Natural killer cell (primary cell): ENCODE results near the gene PRKN. TPM values are rescaled to one million over a fixed set of nuclear protein-coding genes. Genes with fewer than 3 reads are reported as not detected.

Experiments
- ATAC-seq, 3 donors: fragments of 150-1000 bp in 2 of 3; fragments of 200-7000 bp in 1 of 3; cut with Tn5 transposase; 1 replicate in 1 of 3; 2 replicates in 2 of 3; pipeline ENCODE4 v1.10.0; 2021; ENCODE audit warnings: mild to moderate bottlenecking in 2 of 3, moderate library complexity in 2 of 3
- DNase-seq, 2 donors: peaks; one replicate each; pipeline versions ENCODE4 v3.0.0 to v3.0.0-alpha.2; 2013 to 2021; ENCODE audit warnings: mixed read lengths in 1 of 2
- H3K27ac ChIP-seq: one replicate; pipeline ENCODE4 v1.5.1; 2013; ENCODE audit warnings: mild to moderate bottlenecking, low read length
- H3K27me3 ChIP-seq: one replicate; pipeline ENCODE4 v1.6.1; 2013; ENCODE audit warnings: low read length; ENCODE audit not compliant: control insufficient read depth, insufficient read depth
- H3K36me3 ChIP-seq: one replicate; pipeline ENCODE4 v1.6.1; 2013; ENCODE audit warnings: low read length; ENCODE audit not compliant: control insufficient read depth, insufficient read depth
- H3K4me1 ChIP-seq: one replicate; pipeline ENCODE4 v1.6.1; 2013; ENCODE audit warnings: low read length; ENCODE audit not compliant: control insufficient read depth, insufficient read depth
- H3K4me3 ChIP-seq: one replicate; pipeline ENCODE4 v1.5.1; 2013; ENCODE audit warnings: low read length
- H3K9me3 ChIP-seq: one replicate; pipeline ENCODE4 v1.6.1; 2013; ENCODE audit warnings: low read length; ENCODE audit not compliant: control insufficient read depth, insufficient read depth
- H3K27ac Mint-ChIP-seq, 2 donors: one replicate each; pipeline ENCODE4 v1.8.0; 2022; ENCODE audit warnings: mild to moderate bottlenecking in 2 of 2, mixed read lengths in 2 of 2, moderate library complexity in 1 of 2
- H3K27me3 Mint-ChIP-seq, 2 donors: one replicate each; pipeline ENCODE4 v1.8.0; 2022; ENCODE audit warnings: low read depth in 2 of 2, mixed read lengths in 2 of 2
- H3K36me3 Mint-ChIP-seq: one replicate; pipeline ENCODE4 v1.8.0; 2022; ENCODE audit warnings: mixed read lengths
- H3K4me1 Mint-ChIP-seq, 2 donors: one replicate each; pipeline ENCODE4 v1.8.0; 2022; ENCODE audit warnings: mixed read lengths in 2 of 2
- H3K4me3 Mint-ChIP-seq: one replicate; pipeline ENCODE4 v1.8.0; 2022; ENCODE audit warnings: mild to moderate bottlenecking, moderate library complexity, mixed read lengths
- H3K9me3 Mint-ChIP-seq, 2 donors: one replicate each; pipeline ENCODE4 v1.8.0; 2022; ENCODE audit warnings: mixed read lengths in 2 of 2
- CTCF ChIP-seq: fragments of 200-600 bp; IDR thresholded peaks from one replicate; pipeline ENCODE4 v1.8.0; 2022; ENCODE audit warnings: antibody characterized with exemption
- WGBS: methylation state at CpG from one replicate; pipeline ENCODE4 v1.1.7; 2013; ENCODE audit warnings: missing lambda C conversion rate; ENCODE audit not compliant: insufficient coverage; 5-methylcytosine and 5-hydroxymethylcytosine counted together
- intact Hi-C: fragments of 100-400 bp; cut with micrococcal nuclease; formaldehyde crosslinking; loops from one replicate; pipeline ENCODE4 v1.14.2; 2022
- total RNA-seq, 4 donors: library from RNA; stranded (reverse); fragments of 120-200 nt in 1 of 4; gene quantifications; one replicate each; pipeline versions ENCODE4 v1.2.3 to v1.2.4, GENCODE V29; 2013 to 2022

Gene PRKN
- total RNA-seq, 3 donors from 2014 or later (not counting 1 experiment from before 2014, with no cell fraction given) = 1.4 to 1.9 (median 1.9) TPM

GRCh38 chr6:161908872-161909271 is 818.7 kb downstream of the PRKN start:
- Histone ChIP-seq H3K27ac (no peak overlapping the region), H3K27me3 (no peaks in the 10 kb centered on the region), H3K4me1 (no peaks in the 10 kb centered on the region), H3K9me3 (no peaks in the 10 kb centered on the region), H3K4me3 (no peak overlapping the region), H3K36me3 (no peaks in the 10 kb centered on the region)
- DNase-seq (no peak), ATAC-seq (no peak)
- TF ChIP-seq CTCF = no peak
- Mint-ChIP-seq H3K9me3 (peaks cover 0 to 2% of the 10 kb centered on the region in 2 donors), H3K36me3 (no peaks in the 10 kb centered on the region), H3K27ac (no peak overlapping the region), H3K4me1 (no peaks in the 10 kb centered on the region), H3K4me3 (no peak overlapping the region), H3K27me3 (no peaks in the 10 kb centered on the region)
- intact Hi-C loops = no loop called here
- WGBS = 88% methylated on average over 6 of the region's 7 CpGs

GRCh38 chr6:161906571-161906970 is 821.0 kb downstream of the PRKN start:
- no peak overlapping the region for H3K4me3 ChIP-seq
- TF ChIP-seq CTCF = no peak
- Mint-ChIP-seq H3K9me3 (peaks cover 0 to 2% of the 10 kb centered on the region in 2 donors), H3K27ac (no peak overlapping the region), H3K4me3 (no peak overlapping the region), H3K36me3 (no peaks in the 10 kb centered on the region), H3K4me1 (no peaks in the 10 kb centered on the region), H3K27me3 (no peaks in the 10 kb centered on the region)
- no peaks in the 10 kb centered on the region for H3K4me1 ChIP-seq
- DNase-seq = no peak
- H3K27me3 ChIP-seq = no peaks in the 10 kb centered on the region
- no peaks in the 10 kb centered on the region for H3K36me3 ChIP-seq
- no peak overlapping the region for H3K27ac ChIP-seq
- ATAC-seq = no peak
- 48% methylated on average over 5 of the region's 5 CpGs for WGBS
- no peaks in the 10 kb centered on the region for H3K9me3 ChIP-seq
- intact Hi-C loops = no loop called here

GRCh38 chr6:161903584-161904212 is 823.9 kb downstream of the PRKN start:
- H3K9me3 ChIP-seq = no peaks in the 10 kb centered on the region
- no peaks in the 10 kb centered on the region for H3K27me3 ChIP-seq
- H3K27ac ChIP-seq = no peak overlapping the region
- H3K4me3 ChIP-seq = no peak overlapping the region
- no peaks in the 10 kb centered on the region for H3K36me3 Mint-ChIP-seq
- H3K27me3 Mint-ChIP-seq = no peaks in the 10 kb centered on the region
- DNase-seq = no peak
- no peaks in the 10 kb centered on the region for H3K36me3 ChIP-seq
- WGBS = 68% methylated on average over 2 of the region's 2 CpGs
- H3K4me1 Mint-ChIP-seq = no peaks in the 10 kb centered on the region
- H3K4me3 Mint-ChIP-seq = no peak overlapping the region
- H3K9me3 Mint-ChIP-seq = no peaks in the 10 kb centered on the region
- no peak for ATAC-seq
- H3K27ac Mint-ChIP-seq = no peak overlapping the region
- intact Hi-C loops = no loop called here
- no peak for TF ChIP-seq CTCF
- H3K4me1 ChIP-seq = no peaks in the 10 kb centered on the region
